Neural progenitor cell (in vitro differentiated cells): ENCODE measurements around the gene SIRT6. TPM values are rescaled to one million over a fixed set of nuclear protein-coding genes. Genes with fewer than 3 reads are reported as not detected.
A peak's percentile ranks its signal among the peaks of the same experiment; 100 is the strongest.

Source experiments
- DNase-seq: peaks from one replicate; pipeline ENCODE4 v3.0.0-alpha.2; 2016; ENCODE audit warnings: low spot score
- H2AFZ ChIP-seq: fragments of 200-600 bp; sonication (generic); replicated peaks from 2 replicates; pipeline ENCODE4 v1.6.1; 2016; ENCODE audit warnings: antibody characterized with exemption
- H3F3A ChIP-seq: fragments of 200-600 bp; sonication (generic); 2 replicates; pipeline ENCODE4 v1.6.1; 2016; ENCODE audit warnings: antibody characterized with exemption, low read depth
- H3K27ac ChIP-seq: fragments of 200-600 bp; sonication (generic); 2 replicates; pipeline ENCODE4 v1.5.1; 2016; ENCODE audit warnings: mild to moderate bottlenecking
- H3K27me3 ChIP-seq: fragments of 200-600 bp; sonication (generic); 2 replicates; pipeline ENCODE4 v1.6.1; 2016; ENCODE audit warnings: mild to moderate bottlenecking, moderate library complexity
- H3K36me3 ChIP-seq: fragments of 200-600 bp; sonication (generic); 2 replicates; pipeline ENCODE4 v1.5.1; 2016
- H3K4me1 ChIP-seq: fragments of 200-600 bp; sonication (generic); 2 replicates; pipeline ENCODE4 v1.6.1; 2016; ENCODE audit warnings: mixed run types
- H3K4me2 ChIP-seq: fragments of 200-600 bp; sonication (generic); 2 replicates; pipeline ENCODE4 v1.6.1; 2016
- H3K4me3 ChIP-seq: fragments of 200-600 bp; sonication (generic); 2 replicates; pipeline ENCODE4 v1.5.1; 2016
- H3K79me2 ChIP-seq: fragments of 200-600 bp; sonication (generic); 2 replicates; pipeline ENCODE4 v1.6.1; 2016; ENCODE audit warnings: low read depth
- H3K9ac ChIP-seq: fragments of 200-600 bp; sonication (generic); 2 replicates; pipeline ENCODE4 v1.6.1; 2016
- H3K9me3 ChIP-seq: fragments of 200-600 bp; sonication (generic); 2 replicates; pipeline ENCODE4 v1.5.1; 2016; ENCODE audit warnings: low read depth
- H4K20me1 ChIP-seq: fragments of 200-600 bp; sonication (generic); 2 replicates; pipeline ENCODE4 v1.6.1; 2016; ENCODE audit warnings: low read depth
- H3K27ac Mint-ChIP-seq: 3 replicates; pipeline ENCODE4 v1.8.0; 2021; ENCODE audit warnings: mixed read lengths
- H3K27me3 Mint-ChIP-seq: 2 replicates; pipeline ENCODE4 v1.8.0; 2022; ENCODE audit warnings: low read depth, mild to moderate bottlenecking, inconsistent platforms, moderate library complexity, mixed read lengths; ENCODE audit not compliant: insufficient read depth
- H3K36me3 Mint-ChIP-seq: 3 replicates; pipeline ENCODE4 v1.8.0; 2021; ENCODE audit warnings: mixed read lengths
- H3K4me1 Mint-ChIP-seq: 3 replicates; pipeline ENCODE4 v1.8.0; 2021; ENCODE audit warnings: mixed read lengths
- H3K4me3 Mint-ChIP-seq: 3 replicates; pipeline ENCODE4 v1.8.0; 2021; ENCODE audit warnings: mild to moderate bottlenecking, moderate library complexity, mixed read lengths
- H3K9me3 Mint-ChIP-seq: 3 replicates; pipeline ENCODE4 v1.8.0; 2020; ENCODE audit warnings: mixed read lengths
- EZH2 ChIP-seq: fragments of 200-600 bp; sonication (generic); IDR thresholded peaks from 2 replicates; pipeline ENCODE4 v1.6.1; 2017; ENCODE audit warnings: antibody characterized with exemption, mild to moderate bottlenecking, moderate library complexity
- EZH2phosphoT487 ChIP-seq: fragments of 200-600 bp; sonication (generic); IDR thresholded peaks from 2 replicates; pipeline ENCODE4 v1.6.1; 2017; ENCODE audit warnings: antibody characterized with exemption
- total RNA-seq: library from RNA; depleted of rRNA; stranded (reverse); fragments of >200 nt; gene quantifications from 2 replicates; pipeline ENCODE4 v1.2.3, GENCODE V29; 2015; ENCODE audit warnings: low replicate concordance
- TF ChIP-seq, protein P1 (sequence below): fragments of 200-600 bp; sonication (generic); IDR thresholded peaks from 2 replicates; pipeline ENCODE4 v1.5.1; 2017; ENCODE audit warnings: antibody characterized with exemption, mild to moderate bottlenecking

The SIRT6 gene
- total RNA-seq, 1 donor from 2014 or later, result 20.1 TPM

DNA sequence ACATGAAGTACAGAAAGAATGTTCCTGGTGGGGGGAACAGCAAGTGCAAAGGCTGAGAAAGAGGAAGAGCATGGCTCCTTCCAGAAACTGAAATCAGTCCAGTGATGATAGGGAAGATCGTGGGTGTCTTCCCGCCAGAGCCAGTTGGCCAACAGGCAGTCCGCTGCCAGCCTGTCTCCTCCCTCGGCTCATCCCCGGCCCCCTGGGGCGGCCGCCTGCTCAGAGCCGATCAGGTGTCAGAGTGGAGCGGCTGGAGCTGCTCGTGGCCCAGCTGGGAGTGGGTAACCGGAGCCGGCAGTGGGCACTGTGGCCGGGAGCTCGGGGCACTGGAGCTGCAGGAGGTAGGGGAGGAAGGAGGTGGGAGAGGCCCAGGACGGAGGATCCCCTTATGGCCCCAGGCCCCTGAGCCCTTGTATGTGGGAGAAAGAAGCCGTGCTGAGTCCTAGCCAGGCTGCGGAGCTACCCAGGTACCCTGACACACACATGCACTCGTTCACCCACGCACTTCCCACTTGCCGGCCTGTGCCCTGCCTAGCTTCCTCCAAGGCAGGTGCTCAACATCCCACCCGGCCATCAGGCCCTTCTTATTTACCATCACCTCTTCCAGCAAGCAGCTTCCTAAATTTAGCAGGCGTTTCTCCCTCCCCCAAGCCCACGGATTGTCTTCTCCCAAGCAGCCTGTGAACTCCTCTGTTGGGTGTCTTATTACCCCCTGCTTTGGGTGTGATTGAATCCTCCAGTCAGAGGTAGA lies 1.8 kb upstream of the SIRT6 start:
- peak overlapping the region; percentile 79 for H3K4me3 Mint-ChIP-seq
- TF ChIP-seq, protein P1, sequence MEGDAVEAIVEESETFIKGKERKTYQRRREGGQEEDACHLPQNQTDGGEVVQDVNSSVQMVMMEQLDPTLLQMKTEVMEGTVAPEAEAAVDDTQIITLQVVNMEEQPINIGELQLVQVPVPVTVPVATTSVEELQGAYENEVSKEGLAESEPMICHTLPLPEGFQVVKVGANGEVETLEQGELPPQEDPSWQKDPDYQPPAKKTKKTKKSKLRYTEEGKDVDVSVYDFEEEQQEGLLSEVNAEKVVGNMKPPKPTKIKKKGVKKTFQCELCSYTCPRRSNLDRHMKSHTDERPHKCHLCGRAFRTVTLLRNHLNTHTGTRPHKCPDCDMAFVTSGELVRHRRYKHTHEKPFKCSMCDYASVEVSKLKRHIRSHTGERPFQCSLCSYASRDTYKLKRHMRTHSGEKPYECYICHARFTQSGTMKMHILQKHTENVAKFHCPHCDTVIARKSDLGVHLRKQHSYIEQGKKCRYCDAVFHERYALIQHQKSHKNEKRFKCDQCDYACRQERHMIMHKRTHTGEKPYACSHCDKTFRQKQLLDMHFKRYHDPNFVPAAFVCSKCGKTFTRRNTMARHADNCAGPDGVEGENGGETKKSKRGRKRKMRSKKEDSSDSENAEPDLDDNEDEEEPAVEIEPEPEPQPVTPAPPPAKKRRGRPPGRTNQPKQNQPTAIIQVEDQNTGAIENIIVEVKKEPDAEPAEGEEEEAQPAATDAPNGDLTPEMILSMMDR, result no peak
- no peak for TF ChIP-seq EZH2phosphoT487
- TF ChIP-seq EZH2, result no peak
- DNase-seq, result peak; percentile 42

DNA sequence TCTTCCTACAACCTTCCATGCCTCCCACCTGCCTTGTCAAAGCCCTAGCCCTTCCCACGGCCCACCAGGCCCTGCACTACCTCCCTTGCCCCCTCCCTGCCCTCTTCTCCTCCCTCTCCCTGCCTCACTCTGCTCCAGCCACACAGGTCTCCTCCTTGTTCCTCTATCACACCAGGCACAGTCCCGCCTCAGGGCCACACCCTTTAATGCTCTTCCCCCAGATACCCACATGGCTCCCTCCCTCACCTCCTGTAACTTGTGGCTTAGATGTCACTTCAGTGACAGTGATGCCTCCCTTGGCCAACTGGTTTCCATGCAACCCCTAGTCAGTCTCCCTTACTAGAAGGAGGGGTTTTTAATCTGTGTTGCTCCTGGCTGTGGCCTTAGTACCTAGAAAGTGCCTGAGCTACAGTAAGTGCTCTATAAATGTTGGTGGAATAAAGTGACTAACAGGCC lies 1.3 kb downstream of the SIRT6 start:
- H3K27ac Mint-ChIP-seq, result no peak overlapping the region
- peak overlapping the region; percentile 93 for H3K4me2 ChIP-seq

More for the DNA sequence above, 1.8 kb upstream of the SIRT6 start:
- Histone ChIP-seq H3K79me2 (peaks cover 10% of the 10 kb centered on the region), H3K36me3 (no peaks in the 10 kb centered on the region), H2AFZ (no peak overlapping the region), H3K4me3 (no peak overlapping the region), H3K4me1 (no peaks in the 10 kb centered on the region), H4K20me1 (peaks cover 3% of the 10 kb centered on the region), H3F3A (peaks cover 11% of the 10 kb centered on the region), H3K9me3 (no peaks in the 10 kb centered on the region), H3K27me3 (no peaks in the 10 kb centered on the region), H3K27ac (no peak overlapping the region), H3K4me2 (no peak overlapping the region), H3K9ac (no peak overlapping the region)
- H3K27ac Mint-ChIP-seq, result no peak overlapping the region
- peaks cover 14% of the 10 kb centered on the region for H3K27me3 Mint-ChIP-seq
- H3K9me3 Mint-ChIP-seq, result no peaks in the 10 kb centered on the region
- H3K36me3 Mint-ChIP-seq, result no peaks in the 10 kb centered on the region
- peaks cover 11% of the 10 kb centered on the region for H3K4me1 Mint-ChIP-seq

DNA sequence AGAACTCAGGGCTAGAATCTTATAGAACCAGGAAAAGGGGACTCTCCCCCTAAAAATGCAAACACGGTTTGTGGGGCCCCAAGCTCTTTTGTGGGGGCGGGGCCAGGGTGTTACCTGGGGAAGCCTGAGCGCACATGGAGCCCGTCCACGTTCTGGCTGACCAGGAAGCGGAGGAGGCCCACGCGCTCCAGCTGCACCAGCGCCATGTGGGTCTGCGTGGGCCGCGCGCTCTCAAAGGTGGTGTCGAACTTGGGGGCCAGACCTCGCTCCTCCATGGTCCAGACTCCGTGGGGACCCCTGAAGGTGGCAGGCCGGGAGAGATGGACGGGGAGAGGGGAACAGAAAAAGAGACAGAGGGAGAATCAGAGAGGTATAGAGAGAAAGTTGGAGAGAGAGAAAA lies 3.4 kb downstream of the SIRT6 start:
- H3K79me2 ChIP-seq, result peaks cover 10% of the 10 kb centered on the region
- H3K36me3 ChIP-seq, result no peaks in the 10 kb centered on the region
- peaks cover 5% of the 10 kb centered on the region for H3F3A ChIP-seq
- H4K20me1 ChIP-seq, result peaks cover 10% of the 10 kb centered on the region
- H3K27me3 ChIP-seq, result peaks cover under 1% of the 10 kb centered on the region
- peaks cover 6% of the 10 kb centered on the region for H3K4me1 Mint-ChIP-seq
- H3K4me3 ChIP-seq, result no peak overlapping the region
- H3K9me3 ChIP-seq, result no peaks in the 10 kb centered on the region
- H3K4me1 ChIP-seq, result no peaks in the 10 kb centered on the region
- H3K9me3 Mint-ChIP-seq, result no peaks in the 10 kb centered on the region
- H3K4me2 ChIP-seq, result no peak overlapping the region
- TF ChIP-seq EZH2phosphoT487 (no peak), EZH2 (no peak)
- TF ChIP-seq, protein P1, result no peak
- H3K27ac ChIP-seq, result no peak overlapping the region
- no peak overlapping the region for H3K9ac ChIP-seq
- no peak for DNase-seq
- no peak overlapping the region for H2AFZ ChIP-seq
- H3K27ac Mint-ChIP-seq, result no peak overlapping the region
- peaks cover 3% of the 10 kb centered on the region for H3K36me3 Mint-ChIP-seq
- H3K27me3 Mint-ChIP-seq, result peaks cover 2% of the 10 kb centered on the region
- H3K4me3 Mint-ChIP-seq, result no peak overlapping the region

More for the DNA sequence above, 1.3 kb downstream of the SIRT6 start:
- H4K20me1 ChIP-seq, result peaks cover 3% of the 10 kb centered on the region
- Mint-ChIP-seq H3K4me1 (peaks cover 6% of the 10 kb centered on the region), H3K27me3 (peaks cover 6% of the 10 kb centered on the region), H3K36me3 (peaks cover 3% of the 10 kb centered on the region), H3K4me3 (peak overlapping the region; percentile 98), H3K9me3 (no peaks in the 10 kb centered on the region)
- no peaks in the 10 kb centered on the region for H3K4me1 ChIP-seq
- H3K9me3 ChIP-seq, result no peaks in the 10 kb centered on the region
- TF ChIP-seq, protein P1, result no peak
- no peak for TF ChIP-seq EZH2
- no peak for TF ChIP-seq EZH2phosphoT487
- no peaks in the 10 kb centered on the region for H3K27me3 ChIP-seq
- peak overlapping the region; percentile 66 for H3K4me3 ChIP-seq
- peaks cover 5% of the 10 kb centered on the region for H3F3A ChIP-seq
- no peaks in the 10 kb centered on the region for H3K36me3 ChIP-seq
- H3K9ac ChIP-seq, result no peak overlapping the region
- no peak for DNase-seq
- no peak overlapping the region for H3K27ac ChIP-seq
- peaks cover 10% of the 10 kb centered on the region for H3K79me2 ChIP-seq
- no peak overlapping the region for H2AFZ ChIP-seq
